ENCODE results near the gene CKAP2.
A peak's percentile ranks its signal among the peaks of the same experiment; 100 is the strongest.

CKAP2 gene

GRCh38 chr13:52432456-52432855 lies 22.8 kb upstream of the CKAP2 start:
- CTCF ChIA-PET: interaction anchor here (0.7 to 1.3 kb wide), 2 partner anchors 18 to 285 kb away, joined by 3 to 4 read pairs; no protein-coding TSS in a partner anchor
- DNase-seq (ENCODE audit: low spot score): no peak
- POLR2A ChIA-PET (ENCODE audit: low non-redundant PET): no interaction called here
- no peak for TF ChIP-seq CTCF (conservative IDR thresholded peaks at IDR 0.05; ENCODE audit: low read depth)
- H3K27ac ChIP-seq: no peak overlapping the region

GRCh38 chr13:52446265-52446664 lies 9.0 kb upstream of the CKAP2 start:
- no peak for TF ChIP-seq CTCF (conservative IDR thresholded peaks at IDR 0.05; ENCODE audit: low read depth)
- CTCF ChIA-PET: no interaction called here
- peak; percentile 36 for DNase-seq (ENCODE audit: low spot score)
- H3K27ac ChIP-seq: peak overlapping the region; percentile 72
- POLR2A ChIA-PET (ENCODE audit: low non-redundant PET): no interaction called here

- POLR2A ChIA-PET (ENCODE audit: low non-redundant PET): no interaction called here
- CTCF ChIA-PET: interaction anchor here (0.6 to 0.9 kb wide), 4 partner anchors 42 to 596 kb away, joined by 3 to 5 read pairs (median 4); no protein-coding TSS in a partner anchor
- DNase-seq (ENCODE audit: low spot score): no peak
These were observed 7.9 kb upstream of the CKAP2 start for GRCh38 chr13:52447354-52447753.

GRCh38 chr13:52447815-52448552 lies 7.3 kb upstream of the CKAP2 start:
- CTCF ChIA-PET: interaction anchor here (0.6 to 1.1 kb wide), 5 partner anchors 8 to 595 kb away, joined by 3 to 5 read pairs (median 4); no protein-coding TSS in a partner anchor
- POLR2A ChIA-PET (ENCODE audit: low non-redundant PET): no interaction called here
- TF ChIP-seq CTCF (conservative IDR thresholded peaks at IDR 0.05; ENCODE audit: low read depth): no peak
- DNase-seq (ENCODE audit: low spot score): no peak
- H3K27ac ChIP-seq: peak overlapping the region; percentile 63

More at GRCh38 chr13:52447354-52447753, 7.9 kb upstream of the CKAP2 start:
- no peak for TF ChIP-seq CTCF (conservative IDR thresholded peaks at IDR 0.05; ENCODE audit: low read depth)
- no peak overlapping the region for H3K27ac ChIP-seq

GRCh38 chr13:52449331-52450011 lies 5.8 kb upstream of the CKAP2 start:
- CTCF ChIA-PET: interaction anchor here (0.5 to 1.6 kb wide), 8 partner anchors 10 to 264 kb away, joined by 3 to 11 read pairs (median 4); no protein-coding TSS in a partner anchor
- POLR2A ChIA-PET (ENCODE audit: low non-redundant PET): no interaction called here
- TF ChIP-seq CTCF (conservative IDR thresholded peaks at IDR 0.05; ENCODE audit: low read depth): no peak
- DNase-seq (ENCODE audit: low spot score): no peak
- peak overlapping the region; percentile 94 for H3K27ac ChIP-seq

- peak; percentile 85 for DNase-seq (ENCODE audit: low spot score)
- peak; percentile 99 for TF ChIP-seq CTCF (conservative IDR thresholded peaks at IDR 0.05; ENCODE audit: low read depth)
- ChIA-PET POLR2A (ENCODE audit: low non-redundant PET) (interaction anchor here (0.7 kb wide), 2 partner anchors 83 to 107 kb away, joined by 3 to 4 read pairs; no protein-coding TSS in a partner anchor), CTCF (interaction anchor here (0.5 to 1.6 kb wide), 31 partner anchors 9 to 1558 kb away, joined by 3 to 11 read pairs (median 4); partner anchors contain the start of genes ALG11 and NEK3)
- H3K27ac ChIP-seq: peak within 1 kb of the TSS; percentile 94
These were observed 5.1 kb upstream of the CKAP2 start, which contains the start of gene VPS36 for GRCh38 chr13:52450012-52450792. TSS of gene VPS36 (minus strand) at chr13:52450634. CDS start at chr13:52450594, 40 bp downstream.

Measured in RWPE1 (cell line).